ENCODE data around the gene KCNMA1.

- no peak for TF ChIP-seq CTCF (conservative IDR thresholded peaks at IDR 0.05)
- TF ChIP-seq EZH2 (IDR thresholded peaks at IDR 0.05; ENCODE audit: low read depth), result no peak
Measured at GRCh38 chr10:77191324-77192049, 446.1 kb downstream of the KCNMA1 start.

All from PC-9 (cell line).